ENCODE results near the gene FHOD3. TPM values are rescaled to one million over a fixed set of nuclear protein-coding genes. Genes with fewer than 3 reads are reported as not detected.

FHOD3 gene
- total and polyA plus RNA-seq, 2 of the 8 experiments (the other 6 are each of a cell fraction or from before 2014, with no cell fraction given) = 9.7 to 10.5 TPM

DNA sequence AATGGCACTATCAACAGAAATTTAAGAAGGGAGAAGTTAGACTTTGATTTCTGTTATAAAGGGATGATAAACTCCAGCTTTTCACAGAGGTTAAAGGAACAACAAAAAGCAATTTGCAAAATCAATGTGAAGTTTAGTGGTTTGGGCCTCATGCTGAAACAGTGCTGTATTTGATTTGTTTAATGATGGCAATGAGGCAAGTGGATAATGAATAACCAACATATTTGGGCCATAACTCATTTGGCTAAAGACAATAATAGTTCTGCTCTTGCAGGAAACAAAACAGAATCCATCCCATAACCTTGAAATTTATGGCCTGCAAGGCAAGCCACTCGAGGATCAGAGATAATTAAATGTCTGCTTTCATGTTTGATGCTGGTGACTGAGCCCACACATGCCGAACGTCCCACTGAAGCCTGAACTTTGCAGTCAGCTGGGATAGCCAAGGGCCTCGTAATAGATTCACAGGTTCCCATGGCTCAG, 474.8 kb downstream of the FHOD3 start (continued):
- TF ChIP-seq, protein P1, sequence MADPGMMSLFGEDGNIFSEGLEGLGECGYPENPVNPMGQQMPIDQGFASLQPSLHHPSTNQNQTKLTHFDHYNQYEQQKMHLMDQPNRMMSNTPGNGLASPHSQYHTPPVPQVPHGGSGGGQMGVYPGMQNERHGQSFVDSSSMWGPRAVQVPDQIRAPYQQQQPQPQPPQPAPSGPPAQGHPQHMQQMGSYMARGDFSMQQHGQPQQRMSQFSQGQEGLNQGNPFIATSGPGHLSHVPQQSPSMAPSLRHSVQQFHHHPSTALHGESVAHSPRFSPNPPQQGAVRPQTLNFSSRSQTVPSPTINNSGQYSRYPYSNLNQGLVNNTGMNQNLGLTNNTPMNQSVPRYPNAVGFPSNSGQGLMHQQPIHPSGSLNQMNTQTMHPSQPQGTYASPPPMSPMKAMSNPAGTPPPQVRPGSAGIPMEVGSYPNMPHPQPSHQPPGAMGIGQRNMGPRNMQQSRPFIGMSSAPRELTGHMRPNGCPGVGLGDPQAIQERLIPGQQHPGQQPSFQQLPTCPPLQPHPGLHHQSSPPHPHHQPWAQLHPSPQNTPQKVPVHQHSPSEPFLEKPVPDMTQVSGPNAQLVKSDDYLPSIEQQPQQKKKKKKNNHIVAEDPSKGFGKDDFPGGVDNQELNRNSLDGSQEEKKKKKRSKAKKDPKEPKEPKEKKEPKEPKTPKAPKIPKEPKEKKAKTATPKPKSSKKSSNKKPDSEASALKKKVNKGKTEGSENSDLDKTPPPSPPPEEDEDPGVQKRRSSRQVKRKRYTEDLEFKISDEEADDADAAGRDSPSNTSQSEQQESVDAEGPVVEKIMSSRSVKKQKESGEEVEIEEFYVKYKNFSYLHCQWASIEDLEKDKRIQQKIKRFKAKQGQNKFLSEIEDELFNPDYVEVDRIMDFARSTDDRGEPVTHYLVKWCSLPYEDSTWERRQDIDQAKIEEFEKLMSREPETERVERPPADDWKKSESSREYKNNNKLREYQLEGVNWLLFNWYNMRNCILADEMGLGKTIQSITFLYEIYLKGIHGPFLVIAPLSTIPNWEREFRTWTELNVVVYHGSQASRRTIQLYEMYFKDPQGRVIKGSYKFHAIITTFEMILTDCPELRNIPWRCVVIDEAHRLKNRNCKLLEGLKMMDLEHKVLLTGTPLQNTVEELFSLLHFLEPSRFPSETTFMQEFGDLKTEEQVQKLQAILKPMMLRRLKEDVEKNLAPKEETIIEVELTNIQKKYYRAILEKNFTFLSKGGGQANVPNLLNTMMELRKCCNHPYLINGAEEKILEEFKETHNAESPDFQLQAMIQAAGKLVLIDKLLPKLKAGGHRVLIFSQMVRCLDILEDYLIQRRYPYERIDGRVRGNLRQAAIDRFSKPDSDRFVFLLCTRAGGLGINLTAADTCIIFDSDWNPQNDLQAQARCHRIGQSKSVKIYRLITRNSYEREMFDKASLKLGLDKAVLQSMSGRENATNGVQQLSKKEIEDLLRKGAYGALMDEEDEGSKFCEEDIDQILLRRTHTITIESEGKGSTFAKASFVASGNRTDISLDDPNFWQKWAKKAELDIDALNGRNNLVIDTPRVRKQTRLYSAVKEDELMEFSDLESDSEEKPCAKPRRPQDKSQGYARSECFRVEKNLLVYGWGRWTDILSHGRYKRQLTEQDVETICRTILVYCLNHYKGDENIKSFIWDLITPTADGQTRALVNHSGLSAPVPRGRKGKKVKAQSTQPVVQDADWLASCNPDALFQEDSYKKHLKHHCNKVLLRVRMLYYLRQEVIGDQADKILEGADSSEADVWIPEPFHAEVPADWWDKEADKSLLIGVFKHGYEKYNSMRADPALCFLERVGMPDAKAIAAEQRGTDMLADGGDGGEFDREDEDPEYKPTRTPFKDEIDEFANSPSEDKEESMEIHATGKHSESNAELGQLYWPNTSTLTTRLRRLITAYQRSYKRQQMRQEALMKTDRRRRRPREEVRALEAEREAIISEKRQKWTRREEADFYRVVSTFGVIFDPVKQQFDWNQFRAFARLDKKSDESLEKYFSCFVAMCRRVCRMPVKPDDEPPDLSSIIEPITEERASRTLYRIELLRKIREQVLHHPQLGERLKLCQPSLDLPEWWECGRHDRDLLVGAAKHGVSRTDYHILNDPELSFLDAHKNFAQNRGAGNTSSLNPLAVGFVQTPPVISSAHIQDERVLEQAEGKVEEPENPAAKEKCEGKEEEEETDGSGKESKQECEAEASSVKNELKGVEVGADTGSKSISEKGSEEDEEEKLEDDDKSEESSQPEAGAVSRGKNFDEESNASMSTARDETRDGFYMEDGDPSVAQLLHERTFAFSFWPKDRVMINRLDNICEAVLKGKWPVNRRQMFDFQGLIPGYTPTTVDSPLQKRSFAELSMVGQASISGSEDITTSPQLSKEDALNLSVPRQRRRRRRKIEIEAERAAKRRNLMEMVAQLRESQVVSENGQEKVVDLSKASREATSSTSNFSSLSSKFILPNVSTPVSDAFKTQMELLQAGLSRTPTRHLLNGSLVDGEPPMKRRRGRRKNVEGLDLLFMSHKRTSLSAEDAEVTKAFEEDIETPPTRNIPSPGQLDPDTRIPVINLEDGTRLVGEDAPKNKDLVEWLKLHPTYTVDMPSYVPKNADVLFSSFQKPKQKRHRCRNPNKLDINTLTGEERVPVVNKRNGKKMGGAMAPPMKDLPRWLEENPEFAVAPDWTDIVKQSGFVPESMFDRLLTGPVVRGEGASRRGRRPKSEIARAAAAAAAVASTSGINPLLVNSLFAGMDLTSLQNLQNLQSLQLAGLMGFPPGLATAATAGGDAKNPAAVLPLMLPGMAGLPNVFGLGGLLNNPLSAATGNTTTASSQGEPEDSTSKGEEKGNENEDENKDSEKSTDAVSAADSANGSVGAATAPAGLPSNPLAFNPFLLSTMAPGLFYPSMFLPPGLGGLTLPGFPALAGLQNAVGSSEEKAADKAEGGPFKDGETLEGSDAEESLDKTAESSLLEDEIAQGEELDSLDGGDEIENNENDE (IDR thresholded peaks at IDR 0.05; ENCODE audit: insufficient replicate concordance, low read length) = no peak
- TF ChIP-seq CHD2 (IDR thresholded peaks at IDR 0.05; ENCODE audit: low read length) (no peak), SRF (IDR thresholded peaks at IDR 0.05; ENCODE audit: low read depth, low read length) (no peak), SP4 (IDR thresholded peaks at IDR 0.05; ENCODE audit: low read length) (no peak), RXRA (IDR thresholded peaks at IDR 0.05; ENCODE audit: insufficient read depth, low read depth, low read length) (no peak), ASH2L (IDR thresholded peaks at IDR 0.05; ENCODE audit: low read length) (no peak), KDM4A (IDR thresholded peaks at IDR 0.05; ENCODE audit: low read depth, low read length, severe bottlenecking) (no peak), TBP (IDR thresholded peaks at IDR 0.05; ENCODE audit: low read depth, low read length) (no peak), SIRT6 (IDR thresholded peaks at IDR 0.05; ENCODE audit: low read length) (no peak), BCL11A (IDR thresholded peaks at IDR 0.05; ENCODE audit: low read depth in 2 of 2, low read length in 2 of 2) (no peak), SUZ12 (IDR thresholded peaks at IDR 0.05; ENCODE audit: low read length) (no peak), KDM5A (IDR thresholded peaks at IDR 0.05; ENCODE audit: low read length) (no peak)
